A673 (cell line): ENCODE data around the gene ERI3. TPM values are rescaled to one million over a fixed set of nuclear protein-coding genes. Genes with fewer than 3 reads are reported as not detected.

Source experiments
- BruUV-seq: library from RNA; stranded (reverse); fragments of 400-500 nt; replicated peaks from 2 replicates; lab custom pipeline; 2021; lab: Mats Ljungman, UMichigan
- CTCF ChIA-PET: fragments of 300-600 bp; sonication (Branson Sonifier 250); formaldehyde crosslinking; loops from one replicate; lab custom pipeline; 2022; ENCODE audit warnings: antibody characterized with exemption; lab: Charles Lee
- POLR2A ChIA-PET: fragments of 300-600 bp; sonication (Branson Sonifier 250); formaldehyde crosslinking; loops from one replicate; lab custom pipeline; 2022; ENCODE audit warnings: antibody characterized with exemption; ENCODE audit not compliant: low non-redundant PET; lab: Charles Lee
- DNase-seq: peaks from one replicate; pipeline ENCODE4 v3.0.0-alpha.2; 2015; ENCODE audit warnings: low spot score
- H3K27ac ChIP-seq: fragments of 200-600 bp; sonication (generic); 2 replicates; pipeline ENCODE4 v1.5.1; 2016; ENCODE audit warnings: mixed run types, low read depth, mild to moderate bottlenecking, mixed read lengths, antibody characterized with exemption, low read length; ENCODE audit not compliant: poor library complexity, severe bottlenecking
- H3K27me3 ChIP-seq: fragments of 200-600 bp; sonication (generic); replicated peaks from 2 replicates; pipeline ENCODE4 v1.6.1; 2017; ENCODE audit warnings: mixed run types, low read depth, mild to moderate bottlenecking, mixed read lengths, antibody characterized with exemption, low read length; ENCODE audit not compliant: insufficient read depth, poor library complexity
- H3K36me3 ChIP-seq: fragments of 200-600 bp; sonication (generic); 2 replicates; pipeline ENCODE4 v1.6.1; 2016; ENCODE audit warnings: mixed run types, mild to moderate bottlenecking, mixed read lengths, antibody characterized with exemption, low read length; ENCODE audit not compliant: insufficient read depth, poor library complexity, severe bottlenecking
- H3K4me1 ChIP-seq: fragments of 200-600 bp; sonication (generic); 2 replicates; pipeline ENCODE4 v1.6.1; 2017; ENCODE audit warnings: mixed run types, mild to moderate bottlenecking, mixed read lengths, antibody characterized with exemption, low read length; ENCODE audit not compliant: insufficient read depth, poor library complexity, severe bottlenecking
- H3K4me3 ChIP-seq: fragments of 200-600 bp; sonication (generic); 2 replicates; pipeline ENCODE4 v1.5.1; 2016; ENCODE audit warnings: low read depth, mixed run types, mild to moderate bottlenecking, mixed read lengths, low read length; ENCODE audit not compliant: poor library complexity, severe bottlenecking
- H3K9me3 ChIP-seq: fragments of 200-600 bp; sonication (generic); 2 replicates; pipeline ENCODE4 v1.6.1; 2016; ENCODE audit warnings: mixed run types, low read depth, mild to moderate bottlenecking, mixed read lengths, antibody characterized with exemption, low read length; ENCODE audit not compliant: poor library complexity, severe bottlenecking
- CTCF ChIP-seq: fragments of 300-800, 200-600 bp; sonication (generic); conservative IDR thresholded peaks from 2 replicates; pipeline ENCODE4 v1.5.1; 2017; ENCODE audit warnings: low read depth, mild to moderate bottlenecking, antibody characterized with exemption, low read length, moderate library complexity, mixed read lengths
- EZH2 ChIP-seq: fragments of 200-600 bp; sonication (generic); IDR thresholded peaks from 2 replicates; pipeline ENCODE4 v1.6.1; 2017; ENCODE audit warnings: borderline replicate concordance, low read depth, mild to moderate bottlenecking, mixed read lengths, antibody characterized with exemption, low read length; ENCODE audit not compliant: poor library complexity, severe bottlenecking
- intact Hi-C: fragments of 100-400 bp; cut with micrococcal nuclease; formaldehyde crosslinking; loops from one replicate; pipeline ENCODE4 v1.10.0; 2022; ENCODE audit not compliant: unreplicated experiment
- total RNA-seq: library from RNA; stranded (reverse); gene quantifications from 2 replicates; pipeline ENCODE4 v1.2.3, GENCODE V29; 2021

ERI3 gene
- total RNA-seq, 1 experiment from 2014 or later: 97.9 TPM

GRCh38 chr1:44275991-44276405 lies 79.1 kb downstream of the ERI3 start:
- H3K27me3 ChIP-seq: no peaks in the 10 kb centered on the region
- H3K4me3 ChIP-seq: no peak overlapping the region
- no TSS peak for BruUV-seq
- POLR2A ChIA-PET: no interaction called here
- peak overlapping the region; percentile 15 for H3K27ac ChIP-seq
- DNase-seq: peak; percentile 86
- no peak for TF ChIP-seq EZH2
- TF ChIP-seq CTCF: no peak
- H3K9me3 ChIP-seq: no peaks in the 10 kb centered on the region
- H3K36me3 ChIP-seq: no peaks in the 10 kb centered on the region
- intact Hi-C loops: no loop called here
- CTCF ChIA-PET: no interaction called here
- peaks cover 21% of the 10 kb centered on the region for H3K4me1 ChIP-seq

DNA sequence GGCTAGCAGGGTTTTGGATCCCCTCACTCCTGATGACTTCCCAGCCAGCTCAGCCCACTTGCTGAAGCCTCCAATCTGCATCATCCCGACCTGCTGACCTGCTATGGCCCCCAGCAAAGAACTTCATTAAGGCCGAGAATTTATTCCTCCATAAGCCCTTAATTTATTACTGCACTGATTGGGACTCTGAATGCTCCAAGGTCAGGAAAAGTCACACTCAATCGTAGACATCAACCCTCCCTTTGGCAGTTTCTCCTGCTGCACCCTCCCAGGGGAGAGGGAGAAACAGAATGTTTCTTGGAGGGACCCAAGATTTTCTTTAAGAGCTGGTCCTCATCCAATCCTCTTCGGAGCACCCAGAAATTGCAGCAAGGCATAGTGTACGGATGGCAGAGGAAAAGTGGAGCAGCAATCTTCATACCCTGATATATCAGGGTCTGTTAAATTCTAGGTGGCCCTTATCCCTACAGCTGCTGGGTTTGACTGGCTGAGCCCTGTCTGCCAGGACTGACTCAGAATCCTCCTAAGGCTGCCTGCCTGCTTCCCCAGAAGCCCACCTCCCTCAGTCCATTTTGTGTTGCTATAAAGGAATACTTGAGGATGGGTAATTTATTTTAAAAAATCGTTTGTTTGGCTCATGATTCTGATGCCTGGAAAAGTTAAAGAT lies 79.6 kb downstream of the ERI3 start:
- no peaks in the 10 kb centered on the region for H3K9me3 ChIP-seq
- H3K36me3 ChIP-seq: no peaks in the 10 kb centered on the region
- BruUV-seq: no TSS peak
- CTCF ChIA-PET: no interaction called here
- H3K27ac ChIP-seq: peak overlapping the region; percentile 15
- H3K4me3 ChIP-seq: no peak overlapping the region
- DNase-seq: peak; percentile 7
- no peaks in the 10 kb centered on the region for H3K27me3 ChIP-seq
- intact Hi-C loops: no loop called here
- TF ChIP-seq CTCF: no peak
- no peak for TF ChIP-seq EZH2
- POLR2A ChIA-PET: no interaction called here
- peaks cover 21% of the 10 kb centered on the region for H3K4me1 ChIP-seq

GRCh38 chr1:44273560-44274350 lies 81.3 kb downstream of the ERI3 start:
- CTCF ChIA-PET: no interaction called here
- H3K27ac ChIP-seq: peak overlapping the region; percentile 9

More at GRCh38 chr1:44273560-44274350, 81.3 kb downstream of the ERI3 start:
- BruUV-seq: no TSS peak
- no peaks in the 10 kb centered on the region for H3K27me3 ChIP-seq
- intact Hi-C loops: no loop called here
- TF ChIP-seq CTCF: no peak
- no peak for TF ChIP-seq EZH2
- POLR2A ChIA-PET: no interaction called here
- no peak overlapping the region for H3K4me3 ChIP-seq
- H3K36me3 ChIP-seq: no peaks in the 10 kb centered on the region
- H3K9me3 ChIP-seq: no peaks in the 10 kb centered on the region
- DNase-seq: no peak
- H3K4me1 ChIP-seq: peaks cover 21% of the 10 kb centered on the region
